NB4 (cell line): ENCODE results near the gene SOCS7.

Experiments used
- DNase-seq: peaks from one replicate; pipeline ENCODE4 v3.0.0; 2010; ENCODE audit warnings: low read depth
- H3K4me3 ChIP-seq: one replicate; pipeline ENCODE4 v1.5.1; 2011; ENCODE audit warnings: mild to moderate bottlenecking, low read depth, low read length, moderate library complexity
- MYC ChIP-seq: IDR thresholded peaks from 2 replicates; pipeline ENCODE4 v1.6.1; 2011; ENCODE audit warnings: low read depth, low read length
- POLR2A ChIP-seq: IDR thresholded peaks from 2 replicates; pipeline ENCODE4 v1.6.1; 2011; ENCODE audit warnings: mild to moderate bottlenecking; ENCODE audit not compliant: insufficient read length; ENCODE audit errors: extremely low read depth
- TF ChIP-seq, protein P1 (sequence below): IDR thresholded peaks from one replicate; pipeline ENCODE4 v1.5.1; 2012; ENCODE audit warnings: low read depth, low read length
- TF ChIP-seq, protein P2 (sequence below): IDR thresholded peaks from 2 replicates; pipeline ENCODE4 v1.6.1; 2011; ENCODE audit warnings: low read depth, low read length

SOCS7 gene

DNA sequence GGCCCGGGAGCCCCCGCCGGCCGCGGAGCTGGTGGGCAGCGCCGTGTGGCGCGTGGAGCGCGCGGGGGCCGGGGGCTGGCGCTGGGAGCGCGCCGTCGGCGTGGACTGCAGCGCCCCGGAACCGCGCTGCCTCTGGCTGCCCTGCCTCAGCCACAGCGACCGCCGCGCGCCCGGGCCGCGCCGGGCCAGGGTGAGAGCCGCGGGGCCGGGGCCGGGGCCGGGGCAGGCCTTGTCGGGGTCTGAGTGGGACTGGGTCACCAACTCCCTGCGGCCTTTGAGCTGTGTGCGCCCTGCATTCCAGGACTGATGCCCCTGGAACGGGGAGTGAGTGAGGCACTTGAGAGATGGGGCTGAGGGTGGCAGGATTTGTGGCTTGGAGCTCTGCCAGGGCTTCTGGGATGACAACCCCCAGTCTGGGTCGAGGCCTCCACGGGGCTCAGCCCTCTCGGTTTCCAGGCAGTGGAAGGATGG, 102.3 kb downstream of the SOCS7 start:
- TF ChIP-seq POLR2A (no peak), MYC (no peak)
- TF ChIP-seq, protein P1, sequence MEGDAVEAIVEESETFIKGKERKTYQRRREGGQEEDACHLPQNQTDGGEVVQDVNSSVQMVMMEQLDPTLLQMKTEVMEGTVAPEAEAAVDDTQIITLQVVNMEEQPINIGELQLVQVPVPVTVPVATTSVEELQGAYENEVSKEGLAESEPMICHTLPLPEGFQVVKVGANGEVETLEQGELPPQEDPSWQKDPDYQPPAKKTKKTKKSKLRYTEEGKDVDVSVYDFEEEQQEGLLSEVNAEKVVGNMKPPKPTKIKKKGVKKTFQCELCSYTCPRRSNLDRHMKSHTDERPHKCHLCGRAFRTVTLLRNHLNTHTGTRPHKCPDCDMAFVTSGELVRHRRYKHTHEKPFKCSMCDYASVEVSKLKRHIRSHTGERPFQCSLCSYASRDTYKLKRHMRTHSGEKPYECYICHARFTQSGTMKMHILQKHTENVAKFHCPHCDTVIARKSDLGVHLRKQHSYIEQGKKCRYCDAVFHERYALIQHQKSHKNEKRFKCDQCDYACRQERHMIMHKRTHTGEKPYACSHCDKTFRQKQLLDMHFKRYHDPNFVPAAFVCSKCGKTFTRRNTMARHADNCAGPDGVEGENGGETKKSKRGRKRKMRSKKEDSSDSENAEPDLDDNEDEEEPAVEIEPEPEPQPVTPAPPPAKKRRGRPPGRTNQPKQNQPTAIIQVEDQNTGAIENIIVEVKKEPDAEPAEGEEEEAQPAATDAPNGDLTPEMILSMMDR, result no peak
- TF ChIP-seq, protein P2, sequence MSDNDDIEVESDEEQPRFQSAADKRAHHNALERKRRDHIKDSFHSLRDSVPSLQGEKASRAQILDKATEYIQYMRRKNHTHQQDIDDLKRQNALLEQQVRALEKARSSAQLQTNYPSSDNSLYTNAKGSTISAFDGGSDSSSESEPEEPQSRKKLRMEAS, result no peak
- DNase-seq, result no peak
- no peak overlapping the region for H3K4me3 ChIP-seq

DNA sequence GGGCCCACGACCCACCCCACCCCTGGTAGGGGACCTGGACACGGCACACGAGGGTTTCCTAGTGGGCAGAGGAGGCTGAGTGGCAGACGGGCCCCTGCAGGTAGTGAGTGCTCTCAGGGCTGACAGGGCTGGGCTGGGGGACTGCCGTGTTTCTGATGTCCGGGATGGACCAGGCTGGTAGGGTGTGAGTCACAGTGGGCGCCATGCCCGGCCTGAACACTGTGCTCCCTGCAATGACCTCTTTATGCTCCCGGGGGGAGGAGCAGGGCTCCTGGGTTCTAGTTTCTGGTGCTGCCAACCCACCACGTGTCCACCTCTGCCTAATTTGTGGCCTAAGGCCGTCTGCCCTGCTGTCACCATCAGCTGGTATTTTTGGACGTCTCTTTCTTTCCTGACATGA, 102.9 kb downstream of the SOCS7 start:
- H3K4me3 ChIP-seq, result no peak overlapping the region
- DNase-seq, result no peak
- TF ChIP-seq, protein P1, result no peak
- TF ChIP-seq, protein P2, result no peak
- TF ChIP-seq MYC (no peak), POLR2A (no peak)
